Endothelial cell (in vitro differentiated cells): Measurements from ENCODE around the gene ADAMTS20. TPM values are rescaled to one million over a fixed set of nuclear protein-coding genes. Genes with fewer than 3 reads are reported as not detected.

Experiments used
- DNase-seq: peaks from one replicate; pipeline ENCODE4 v3.0.0; 2021; ENCODE audit warnings: low spot score
- H3K27ac Mint-ChIP-seq: one replicate; pipeline ENCODE4 v1.8.0; 2021; ENCODE audit warnings: mixed read lengths, inconsistent platforms; ENCODE audit not compliant: unreplicated experiment
- H3K27me3 Mint-ChIP-seq: one replicate; pipeline ENCODE4 v1.8.0; 2021; ENCODE audit warnings: mild to moderate bottlenecking, moderate library complexity, mixed read lengths, inconsistent platforms; ENCODE audit not compliant: unreplicated experiment
- H3K36me3 Mint-ChIP-seq: one replicate; pipeline ENCODE4 v1.8.0; 2021; ENCODE audit warnings: mild to moderate bottlenecking, low read depth, mixed read lengths, inconsistent platforms; ENCODE audit not compliant: unreplicated experiment
- H3K4me1 Mint-ChIP-seq: one replicate; pipeline ENCODE4 v1.8.0; 2021; ENCODE audit warnings: mild to moderate bottlenecking, mixed read lengths, inconsistent platforms; ENCODE audit not compliant: unreplicated experiment
- H3K4me3 Mint-ChIP-seq: one replicate; pipeline ENCODE4 v1.8.0; 2021; ENCODE audit warnings: mild to moderate bottlenecking, mixed read lengths, inconsistent platforms; ENCODE audit not compliant: unreplicated experiment
- H3K9me3 Mint-ChIP-seq: one replicate; pipeline ENCODE4 v1.8.0; 2021; ENCODE audit warnings: mixed read lengths, inconsistent platforms; ENCODE audit not compliant: unreplicated experiment
- total RNA-seq: library from RNA; stranded (reverse); fragmentation: NEBNext Ultra II Directional; extraction: Animal tissue kit (Norgen Biotek cat#: 25700); gene quantifications from one replicate; pipeline ENCODE4 v1.2.1, GENCODE V29; 2021; ENCODE audit not compliant: unreplicated experiment
- TF ChIP-seq, protein P1 (sequence below): fragments of 200-600 bp; sonication (generic); IDR thresholded peaks from one replicate; pipeline ENCODE4 v1.5.0; 2021; ENCODE audit warnings: antibody characterized with exemption; ENCODE audit not compliant: unreplicated experiment

The ADAMTS20 gene
- total RNA-seq, 1 donor from 2014 or later = 0.15 TPM

DNA sequence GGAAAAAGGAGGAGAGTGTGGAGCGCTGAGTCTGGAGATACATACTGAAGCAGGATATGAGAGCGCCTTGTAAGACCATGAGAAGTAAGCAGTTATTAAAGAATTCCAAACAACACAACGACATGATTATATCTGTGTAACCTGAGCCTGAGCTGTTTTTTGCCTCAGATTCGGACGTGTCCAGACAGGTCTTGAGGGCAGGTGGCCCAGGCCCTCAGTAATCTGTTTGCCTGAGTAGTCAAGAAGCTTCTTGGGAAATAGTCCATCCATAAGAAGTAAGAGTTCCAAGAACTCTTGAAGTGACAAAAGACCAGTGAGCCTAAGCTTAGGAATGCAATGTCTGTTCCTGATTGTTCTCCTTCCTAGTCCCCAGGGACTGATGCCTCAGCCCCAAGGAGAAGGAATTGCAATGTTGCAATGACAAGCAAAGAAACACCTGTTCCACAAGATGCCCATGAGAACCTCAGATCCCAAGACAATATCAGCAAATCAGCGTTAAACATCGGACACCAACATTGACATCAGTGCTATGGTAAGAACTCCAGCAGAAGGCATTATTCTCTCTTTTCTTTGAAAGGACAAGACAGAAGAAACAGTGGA lies 34.7 kb upstream of the ADAMTS20 start:
- H3K4me1 Mint-ChIP-seq = no peaks in the 10 kb centered on the region
- no peaks in the 10 kb centered on the region for H3K36me3 Mint-ChIP-seq
- TF ChIP-seq, protein P1, sequence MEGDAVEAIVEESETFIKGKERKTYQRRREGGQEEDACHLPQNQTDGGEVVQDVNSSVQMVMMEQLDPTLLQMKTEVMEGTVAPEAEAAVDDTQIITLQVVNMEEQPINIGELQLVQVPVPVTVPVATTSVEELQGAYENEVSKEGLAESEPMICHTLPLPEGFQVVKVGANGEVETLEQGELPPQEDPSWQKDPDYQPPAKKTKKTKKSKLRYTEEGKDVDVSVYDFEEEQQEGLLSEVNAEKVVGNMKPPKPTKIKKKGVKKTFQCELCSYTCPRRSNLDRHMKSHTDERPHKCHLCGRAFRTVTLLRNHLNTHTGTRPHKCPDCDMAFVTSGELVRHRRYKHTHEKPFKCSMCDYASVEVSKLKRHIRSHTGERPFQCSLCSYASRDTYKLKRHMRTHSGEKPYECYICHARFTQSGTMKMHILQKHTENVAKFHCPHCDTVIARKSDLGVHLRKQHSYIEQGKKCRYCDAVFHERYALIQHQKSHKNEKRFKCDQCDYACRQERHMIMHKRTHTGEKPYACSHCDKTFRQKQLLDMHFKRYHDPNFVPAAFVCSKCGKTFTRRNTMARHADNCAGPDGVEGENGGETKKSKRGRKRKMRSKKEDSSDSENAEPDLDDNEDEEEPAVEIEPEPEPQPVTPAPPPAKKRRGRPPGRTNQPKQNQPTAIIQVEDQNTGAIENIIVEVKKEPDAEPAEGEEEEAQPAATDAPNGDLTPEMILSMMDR = no peak
- no peak overlapping the region for H3K27ac Mint-ChIP-seq
- H3K27me3 Mint-ChIP-seq = no peaks in the 10 kb centered on the region
- no peak for DNase-seq
- H3K9me3 Mint-ChIP-seq = no peaks in the 10 kb centered on the region
- no peak overlapping the region for H3K4me3 Mint-ChIP-seq

DNA sequence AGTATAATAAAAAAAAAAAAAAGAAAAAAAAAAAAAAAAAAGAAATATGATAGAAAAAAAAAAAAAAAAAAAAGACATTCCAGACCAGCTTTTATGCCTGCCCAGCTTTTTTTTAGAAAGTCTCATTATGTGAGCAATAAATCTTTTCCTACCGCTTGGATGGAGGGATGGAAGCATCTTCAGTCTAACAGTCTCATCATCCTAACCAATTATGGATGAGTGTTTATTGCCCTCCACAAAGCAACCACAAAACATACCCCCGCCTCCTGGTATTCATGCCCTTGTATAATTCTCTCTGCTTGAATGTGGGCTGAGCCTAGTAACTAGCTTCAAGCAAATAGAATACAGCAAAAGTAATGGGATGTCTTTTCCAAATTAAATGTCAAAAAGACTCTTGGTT lies 33.7 kb upstream of the ADAMTS20 start:
- H3K27me3 Mint-ChIP-seq = no peaks in the 10 kb centered on the region
- H3K36me3 Mint-ChIP-seq = no peaks in the 10 kb centered on the region
- no peak overlapping the region for H3K4me3 Mint-ChIP-seq
- H3K4me1 Mint-ChIP-seq = no peaks in the 10 kb centered on the region
- TF ChIP-seq, protein P1 = no peak
- no peak for DNase-seq
- H3K9me3 Mint-ChIP-seq = no peaks in the 10 kb centered on the region
- no peak overlapping the region for H3K27ac Mint-ChIP-seq

DNA sequence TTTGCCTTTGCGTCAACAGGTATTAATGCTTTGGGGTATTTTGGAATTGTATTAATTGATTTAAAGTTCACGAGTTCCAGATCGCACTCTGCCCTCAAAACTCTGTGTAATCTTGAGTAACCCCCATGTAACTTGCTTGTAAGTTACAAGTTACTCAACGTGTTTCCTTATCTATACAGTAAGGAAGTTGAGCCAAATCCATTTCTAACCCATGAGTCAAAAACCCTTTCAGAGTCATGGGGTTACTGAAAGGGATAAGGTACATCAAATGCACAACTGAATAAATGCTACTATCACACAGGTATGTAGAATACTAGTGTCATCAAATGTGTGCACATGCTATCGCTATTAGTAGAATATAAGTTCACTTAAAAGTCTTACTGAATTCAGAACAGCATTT lies 28.6 kb upstream of the ADAMTS20 start:
- DNase-seq = no peak
- Mint-ChIP-seq H3K27ac (no peak overlapping the region), H3K9me3 (no peaks in the 10 kb centered on the region), H3K4me1 (no peaks in the 10 kb centered on the region), H3K27me3 (no peaks in the 10 kb centered on the region), H3K36me3 (no peaks in the 10 kb centered on the region), H3K4me3 (no peak overlapping the region)
- TF ChIP-seq, protein P1 = no peak

DNA sequence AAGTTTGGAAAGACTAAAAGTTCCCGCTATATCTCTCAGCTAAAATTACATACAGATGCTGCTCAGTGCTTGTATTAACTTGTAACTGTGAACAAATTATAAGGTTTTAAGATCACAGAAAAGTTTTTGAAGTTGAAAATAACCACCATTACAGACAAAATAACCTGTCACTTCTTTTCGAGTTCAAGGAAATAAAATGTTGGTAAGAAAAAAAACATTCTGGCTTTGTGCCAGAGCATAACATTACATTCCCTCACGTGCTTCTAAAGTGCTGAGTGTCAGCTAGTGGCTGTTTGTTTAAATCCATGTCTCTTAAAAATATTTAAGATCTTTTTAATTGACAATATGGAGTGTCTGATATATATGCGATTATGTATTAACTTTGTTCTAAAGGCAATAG lies 27.2 kb upstream of the ADAMTS20 start:
- Mint-ChIP-seq H3K27ac (no peak overlapping the region), H3K27me3 (no peaks in the 10 kb centered on the region)

DNA sequence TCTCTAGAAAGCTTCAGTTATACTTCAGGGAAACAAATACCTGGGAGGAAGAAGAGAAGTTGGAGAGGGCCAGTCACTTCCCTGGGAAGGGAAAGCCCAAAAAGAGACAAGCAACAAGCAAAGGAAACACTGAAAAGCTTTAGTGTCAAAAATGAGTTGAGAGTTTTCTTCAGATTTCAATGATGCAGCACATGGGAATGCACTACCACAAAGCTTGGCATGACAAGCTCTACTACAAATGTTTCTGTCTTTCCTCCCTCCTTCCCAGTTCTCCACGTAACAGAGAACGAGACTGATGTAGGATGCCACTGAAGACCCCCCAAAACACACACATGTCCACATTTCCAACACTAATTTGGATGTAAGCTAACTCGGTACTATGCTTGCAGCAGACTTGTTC lies 26.8 kb upstream of the ADAMTS20 start:
- no peak for DNase-seq
- TF ChIP-seq, protein P1 = no peak
- H3K27me3 Mint-ChIP-seq = no peaks in the 10 kb centered on the region
- no peak overlapping the region for H3K4me3 Mint-ChIP-seq
- no peak overlapping the region for H3K27ac Mint-ChIP-seq
- H3K36me3 Mint-ChIP-seq = no peaks in the 10 kb centered on the region
- H3K4me1 Mint-ChIP-seq = no peaks in the 10 kb centered on the region
- H3K9me3 Mint-ChIP-seq = no peaks in the 10 kb centered on the region

More for the DNA sequence above, 27.2 kb upstream of the ADAMTS20 start:
- no peaks in the 10 kb centered on the region for H3K9me3 Mint-ChIP-seq
- H3K4me1 Mint-ChIP-seq = no peaks in the 10 kb centered on the region
- DNase-seq = no peak
- H3K4me3 Mint-ChIP-seq = no peak overlapping the region
- TF ChIP-seq, protein P1 = no peak
- H3K36me3 Mint-ChIP-seq = no peaks in the 10 kb centered on the region
